Left lung (tissue), 10 donors: ENCODE results near the gene LHFPL4. TPM values are rescaled to one million over a fixed set of nuclear protein-coding genes. Genes with fewer than 3 reads are reported as not detected.

Source experiments
- ATAC-seq: fragments of 200-7000 bp; cut with Tn5 transposase; one replicate; pipeline ENCODE4 v1.9.1; 2020; ENCODE audit warnings: moderate library complexity
- DNase-seq, 4 donors: peaks; one replicate each; pipeline ENCODE4 v3.0.0-alpha.2; 2013 to 2020
- H3K27ac ChIP-seq, 2 donors: fragments of 200-600 bp; sonication (generic) in 1 of 2; one replicate each; pipeline versions ENCODE4 v1.5.0 to v1.8.0; 2020 to 2021
- H3K27me3 ChIP-seq, 2 donors: fragments of 200-600 bp; sonication (generic) in 1 of 2; one replicate each; pipeline versions ENCODE4 v1.5.0 to v1.8.0; 2020 to 2021
- H3K36me3 ChIP-seq, 2 donors: fragments of 200-600 bp; sonication (generic) in 1 of 2; one replicate each; pipeline versions ENCODE4 v1.5.0 to v1.8.0; 2020 to 2021
- H3K4me1 ChIP-seq, 2 donors: fragments of 200-600 bp; one replicate each; pipeline ENCODE4 v1.8.0; 2021
- H3K4me3 ChIP-seq, 2 donors: fragments of 200-600 bp; sonication (generic) in 1 of 2; one replicate each; pipeline versions ENCODE4 v1.5.0 to v1.8.0; 2020 to 2021; ENCODE audit warnings: mild to moderate bottlenecking in 1 of 2
- H3K9me3 ChIP-seq, 2 donors: fragments of 200-600 bp; sonication (generic) in 1 of 2; one replicate each; pipeline versions ENCODE4 v1.5.0 to v1.8.0; 2020 to 2021
- intact Hi-C, 2 donors: fragments of 100-400 bp; cut with DNase I; formaldehyde crosslinking; loops; one replicate each; pipeline versions ENCODE4 v1.11.2 to v1.14.2; 2022
- polyA plus RNA-seq, 6 donors: library from polyadenylated mRNA; unstranded; fragments of 120-200 nt; gene quantifications; one replicate each; pipeline ENCODE4 v1.2.1, GENCODE V29; 2013; ENCODE audit not compliant: insufficient read length in 6 of 6
- total RNA-seq, 2 donors: library from RNA; stranded (reverse); fragmentation: NEBNext Ultra II Directional; extraction: Animal tissue kit (Norgen Biotek cat#: 25700); gene quantifications; one replicate each; pipeline ENCODE4 v1.2.1, GENCODE V29; 2021
- TF ChIP-seq, protein P1 (sequence below), 2 donors: fragments of 200-600 bp; sonication (generic) in 1 of 2; IDR thresholded peaks; one replicate each; pipeline versions ENCODE4 v1.5.0 to v1.8.0; 2021; ENCODE audit warnings: antibody characterized with exemption in 2 of 2
- donor health status: DM: no; HTN: yes; CAD: no.
- donor health status: DM: no; HTN: no; CAD: no.

LHFPL4 gene
- total and polyA plus RNA-seq, 8 donors, result 0.06 to 0.13 (median 0.09) TPM; not detected in 2

DNA sequence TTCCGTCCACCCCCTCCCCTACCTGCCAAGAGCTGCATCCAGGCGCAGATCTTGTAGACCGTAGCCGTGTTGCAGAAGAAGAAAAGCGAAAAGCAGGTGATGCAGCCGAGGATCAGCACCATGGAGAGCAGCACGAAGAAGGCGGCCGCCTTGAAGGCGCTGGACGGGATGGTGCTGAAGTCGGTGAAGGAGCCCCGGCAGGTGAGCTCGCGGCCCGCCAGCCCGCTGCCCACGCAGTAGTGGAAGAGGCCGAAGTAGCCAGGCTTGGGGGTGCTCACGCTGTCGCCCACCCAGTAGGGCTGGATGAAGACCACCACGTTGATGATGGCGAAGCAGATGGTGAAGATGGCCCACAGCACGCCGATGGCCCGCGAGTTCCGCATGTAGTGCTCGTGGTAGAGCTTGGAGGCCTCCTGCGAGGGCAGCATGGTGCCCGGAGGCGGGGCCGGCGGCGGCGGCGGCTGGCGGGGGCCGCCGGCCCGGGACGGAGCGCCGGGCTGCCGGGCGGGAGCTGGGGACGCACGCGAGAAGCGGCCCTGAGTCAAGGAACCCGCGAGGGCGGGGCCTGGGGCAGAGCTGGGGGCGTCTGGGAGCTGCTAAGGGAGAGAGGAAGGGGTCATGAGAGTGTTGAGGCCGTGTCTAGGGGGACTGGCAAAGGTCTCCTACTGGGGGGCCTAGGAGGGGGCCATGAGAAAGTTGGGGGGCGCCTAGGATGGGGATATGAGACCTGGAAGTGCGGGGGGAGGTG, 1.2 kb downstream of the LHFPL4 start:
- no peaks in the 10 kb centered on the region for H3K36me3 ChIP-seq
- intact Hi-C loops, result no loop called here
- no peaks in the 10 kb centered on the region for H3K4me1 ChIP-seq
- no peak overlapping the region for H3K4me3 ChIP-seq
- H3K9me3 ChIP-seq, result no peaks in the 10 kb centered on the region
- TF ChIP-seq, protein P1, sequence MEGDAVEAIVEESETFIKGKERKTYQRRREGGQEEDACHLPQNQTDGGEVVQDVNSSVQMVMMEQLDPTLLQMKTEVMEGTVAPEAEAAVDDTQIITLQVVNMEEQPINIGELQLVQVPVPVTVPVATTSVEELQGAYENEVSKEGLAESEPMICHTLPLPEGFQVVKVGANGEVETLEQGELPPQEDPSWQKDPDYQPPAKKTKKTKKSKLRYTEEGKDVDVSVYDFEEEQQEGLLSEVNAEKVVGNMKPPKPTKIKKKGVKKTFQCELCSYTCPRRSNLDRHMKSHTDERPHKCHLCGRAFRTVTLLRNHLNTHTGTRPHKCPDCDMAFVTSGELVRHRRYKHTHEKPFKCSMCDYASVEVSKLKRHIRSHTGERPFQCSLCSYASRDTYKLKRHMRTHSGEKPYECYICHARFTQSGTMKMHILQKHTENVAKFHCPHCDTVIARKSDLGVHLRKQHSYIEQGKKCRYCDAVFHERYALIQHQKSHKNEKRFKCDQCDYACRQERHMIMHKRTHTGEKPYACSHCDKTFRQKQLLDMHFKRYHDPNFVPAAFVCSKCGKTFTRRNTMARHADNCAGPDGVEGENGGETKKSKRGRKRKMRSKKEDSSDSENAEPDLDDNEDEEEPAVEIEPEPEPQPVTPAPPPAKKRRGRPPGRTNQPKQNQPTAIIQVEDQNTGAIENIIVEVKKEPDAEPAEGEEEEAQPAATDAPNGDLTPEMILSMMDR (IDR thresholded peaks at IDR 0.05), result no peak
- H3K27me3 ChIP-seq, result peaks cover 16 to 81% of the 10 kb centered on the region in 2 donors
- H3K27ac ChIP-seq, result no peak overlapping the region
- DNase-seq, result peak in 3 of 4 donors; percentile 49 to 68 (median 51)
- peak; percentile 85 for ATAC-seq

DNA sequence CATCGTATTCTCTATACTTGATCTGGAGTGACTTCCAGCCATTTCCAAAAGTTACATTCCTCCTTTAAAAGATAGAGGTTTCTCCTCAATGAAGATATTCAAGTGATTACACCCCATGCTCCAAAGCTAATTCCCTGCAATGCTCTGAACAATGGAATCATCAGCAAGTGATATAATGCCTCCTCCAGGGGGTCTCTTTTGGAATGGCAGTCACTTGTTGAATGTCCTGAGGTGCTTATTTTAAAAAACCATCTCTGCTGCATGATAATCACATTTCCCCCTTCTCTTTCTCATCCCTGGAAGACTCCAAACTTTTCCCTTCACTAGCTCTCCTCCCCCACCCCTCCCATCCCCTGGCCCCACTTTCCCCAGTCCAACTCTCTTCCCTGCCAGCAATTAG, 2.6 kb downstream of the LHFPL4 start:
- Histone ChIP-seq H3K9me3 (no peaks in the 10 kb centered on the region), H3K27ac (no peak overlapping the region), H3K27me3 (peaks cover 16 to 77% of the 10 kb centered on the region in 2 donors), H3K36me3 (no peaks in the 10 kb centered on the region), H3K4me3 (no peak overlapping the region), H3K4me1 (no peaks in the 10 kb centered on the region)
- TF ChIP-seq, protein P1 (IDR thresholded peaks at IDR 0.05), result no peak
- intact Hi-C loops, result no loop called here
- DNase-seq (no peak), ATAC-seq (no peak)

DNA sequence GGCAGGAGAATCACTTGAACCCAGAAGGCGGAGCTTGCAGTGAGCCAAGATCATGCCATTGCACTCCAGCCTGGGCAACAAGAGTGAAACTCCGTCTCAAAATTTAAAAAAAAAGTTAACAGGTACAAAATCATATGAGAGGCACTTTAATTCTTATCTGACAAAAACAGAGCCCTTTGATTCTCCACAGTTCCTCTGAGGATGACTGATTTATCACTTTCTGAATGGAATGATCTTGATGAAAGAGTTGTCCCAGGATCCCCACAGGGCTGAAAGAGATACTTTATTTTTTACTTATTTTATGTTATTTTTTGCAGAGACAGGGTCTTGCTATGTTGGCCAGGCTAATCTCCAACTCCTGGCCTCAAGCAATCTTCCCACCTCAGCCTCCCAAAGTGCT, 4.0 kb downstream of the LHFPL4 start:
- no peaks in the 10 kb centered on the region for H3K4me1 ChIP-seq
- TF ChIP-seq, protein P1 (IDR thresholded peaks at IDR 0.05), result no peak
- no peak for DNase-seq
- ATAC-seq, result no peak
- no peak overlapping the region for H3K27ac ChIP-seq
- intact Hi-C loops, result no loop called here
- no peaks in the 10 kb centered on the region for H3K36me3 ChIP-seq
- H3K9me3 ChIP-seq, result no peaks in the 10 kb centered on the region
- no peak overlapping the region for H3K4me3 ChIP-seq
- peaks cover 15 to 64% of the 10 kb centered on the region in 2 donors for H3K27me3 ChIP-seq

DNA sequence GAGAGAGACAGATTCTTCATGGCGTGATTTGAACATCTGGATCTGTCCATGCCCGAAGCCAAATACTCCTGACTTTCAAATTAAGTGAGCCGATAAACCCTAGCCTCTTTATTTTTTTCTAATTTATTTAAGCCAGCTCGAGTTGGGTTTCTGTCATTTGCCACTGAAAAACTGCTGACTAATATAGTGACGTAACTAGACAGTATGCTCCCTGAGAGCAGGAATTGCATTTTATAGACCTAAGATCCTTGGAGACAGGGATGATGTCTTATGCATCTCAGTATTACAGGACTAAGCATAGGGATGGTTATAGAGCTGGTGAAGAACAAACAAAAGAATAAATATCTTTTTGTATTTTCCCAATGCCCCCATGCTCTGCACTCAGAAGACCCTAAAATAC, 4.6 kb downstream of the LHFPL4 start:
- H3K4me1 ChIP-seq, result no peaks in the 10 kb centered on the region
- no peak overlapping the region for H3K27ac ChIP-seq
- intact Hi-C loops, result no loop called here
- H3K4me3 ChIP-seq, result no peak overlapping the region
- peaks cover 11 to 58% of the 10 kb centered on the region in 2 donors for H3K27me3 ChIP-seq
- TF ChIP-seq, protein P1 (IDR thresholded peaks at IDR 0.05), result no peak
- no peaks in the 10 kb centered on the region for H3K36me3 ChIP-seq
- H3K9me3 ChIP-seq, result no peaks in the 10 kb centered on the region
- DNase-seq (no peak), ATAC-seq (no peak)

DNA sequence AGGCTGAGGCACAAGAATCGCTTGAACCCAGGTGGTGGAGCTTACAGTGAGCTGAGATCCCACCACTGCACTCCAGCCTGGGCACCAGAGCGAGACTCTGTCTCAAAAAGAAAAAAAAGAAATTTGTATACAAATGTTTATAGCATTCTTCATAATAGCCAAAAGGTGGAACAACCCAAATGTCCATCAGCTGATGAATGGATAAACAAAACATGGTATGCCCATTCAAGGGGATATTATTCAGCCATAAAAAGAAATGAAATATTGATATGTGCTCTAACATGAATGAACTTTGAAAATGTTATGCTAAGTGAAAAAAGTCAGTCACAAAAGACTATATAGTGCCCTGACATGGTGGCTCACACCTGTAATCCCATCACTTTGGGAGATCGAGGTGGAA, 11.4 kb downstream of the LHFPL4 start:
- intact Hi-C loops, result no loop called here
- no peak for ATAC-seq
- TF ChIP-seq, protein P1 (IDR thresholded peaks at IDR 0.05), result no peak

More for the DNA sequence above, 11.4 kb downstream of the LHFPL4 start:
- DNase-seq, result no peak
- Histone ChIP-seq H3K9me3 (no peaks in the 10 kb centered on the region), H3K4me3 (no peak overlapping the region), H3K36me3 (no peaks in the 10 kb centered on the region), H3K27ac (no peak overlapping the region), H3K4me1 (no peaks in the 10 kb centered on the region), H3K27me3 (peaks cover 0 to 10% of the 10 kb centered on the region in 2 donors)
